HG02885 (cell line): ENCODE data around the gene GAB3.
"Not testable (repeated sequence)": the region's sequence is repeated elsewhere in the genome, so short reads cannot be mapped to it uniquely, and the experiment has no call there.

Experiments
- ATAC-seq: cut with Tn5 transposase; IDR thresholded peaks from one replicate; pipeline ENCODE4 v1.9.1; 2021; ENCODE audit warnings: mild to moderate bottlenecking; ENCODE audit not compliant: unreplicated experiment, poor library complexity

The GAB3 gene

GRCh38 chrX:154660541-154660940 is 90.3 kb downstream of the GAB3 start:
- ATAC-seq, result no peak

GRCh38 chrX:154658957-154659356 is 91.9 kb downstream of the GAB3 start:
- ATAC-seq, result no peak

GRCh38 chrX:154658187-154658586 is 92.7 kb downstream of the GAB3 start:
- ATAC-seq, result no peak

- no peak for ATAC-seq
Observed at GRCh38 chrX:154657226-154657805, 93.6 kb downstream of the GAB3 start.

- no peak for ATAC-seq
Observed at GRCh38 chrX:154655786-154656185, 95.1 kb downstream of the GAB3 start.

- no peak for ATAC-seq
Observed at GRCh38 chrX:154655346-154655745, 95.5 kb downstream of the GAB3 start.

GRCh38 chrX:154654925-154655324 is 96.0 kb downstream of the GAB3 start:
- no peak for ATAC-seq

- no peak for ATAC-seq
Observed at GRCh38 chrX:154654372-154654771, 96.5 kb downstream of the GAB3 start.

GRCh38 chrX:154653413-154653812 is 97.5 kb downstream of the GAB3 start, which contains the start of gene CTAG2:
Gene CTAG2 (minus strand): TSS chrX:154653579. CDS start chrX:154653515, 64 bp downstream.
- not testable (repeated sequence) for ATAC-seq

GRCh38 chrX:154653048-154653401 is 97.9 kb downstream of the GAB3 start:
- no peak for ATAC-seq

GRCh38 chrX:154652311-154653047 is 98.4 kb downstream of the GAB3 start:
- ATAC-seq, result no peak

GRCh38 chrX:154650221-154650510 is 100.7 kb downstream of the GAB3 start:
- no peak for ATAC-seq

GRCh38 chrX:154649503-154650220 is 101.2 kb downstream of the GAB3 start:
- ATAC-seq, result no peak

GRCh38 chrX:154648931-154649330 is 101.9 kb downstream of the GAB3 start:
- no peak for ATAC-seq

GRCh38 chrX:154645745-154646378 is 105.0 kb downstream of the GAB3 start:
- ATAC-seq, result not testable (repeated sequence)

GRCh38 chrX:154643708-154644107 is 107.2 kb downstream of the GAB3 start:
- ATAC-seq, result not testable (repeated sequence)

GRCh38 chrX:154641740-154642139 is 109.1 kb downstream of the GAB3 start:
- not testable (repeated sequence) for ATAC-seq

GRCh38 chrX:154633661-154634060 is 117.2 kb downstream of the GAB3 start:
- not testable (repeated sequence) for ATAC-seq

GRCh38 chrX:154630949-154631348 is 119.9 kb downstream of the GAB3 start:
- ATAC-seq, result not testable (repeated sequence)

- ATAC-seq, result not testable (repeated sequence)
Observed at GRCh38 chrX:154628960-154629359, 121.9 kb downstream of the GAB3 start.
